Left ventricle myocardium inferior (tissue), 1 donor: ENCODE data around the gene C2CD4A. TPM values are rescaled to one million over a fixed set of nuclear protein-coding genes. Genes with fewer than 3 reads are reported as not detected.

Experiments used
- DNase-seq: peaks from one replicate; pipeline ENCODE4 v3.0.0-alpha.2; 2020
- H3K27ac ChIP-seq: fragments of 200-600 bp; replicated peaks from 2 replicates; pipeline ENCODE4 v1.8.0; 2021
- H3K27me3 ChIP-seq: fragments of 200-600 bp; 2 replicates; pipeline ENCODE4 v1.8.0; 2021; ENCODE audit warnings: low read depth
- H3K36me3 ChIP-seq: fragments of 200-600 bp; 2 replicates; pipeline ENCODE4 v1.8.0; 2021
- H3K4me1 ChIP-seq: fragments of 200-600 bp; 2 replicates; pipeline ENCODE4 v1.8.0; 2021
- H3K4me3 ChIP-seq: fragments of 200-600 bp; 2 replicates; pipeline ENCODE4 v1.8.0; 2021; ENCODE audit warnings: mild to moderate bottlenecking, moderate library complexity
- H3K9me3 ChIP-seq: fragments of 200-600 bp; replicated peaks from 2 replicates; pipeline ENCODE4 v1.8.0; 2021
- CTCF ChIP-seq: fragments of 200-600 bp; IDR thresholded peaks from 2 replicates; pipeline ENCODE4 v1.8.0; 2021; ENCODE audit warnings: antibody characterized with exemption, mild to moderate bottlenecking, borderline replicate concordance
- intact Hi-C: fragments of 100-400 bp; cut with micrococcal nuclease; formaldehyde crosslinking; loops from one replicate; pipeline ENCODE4 v1.11.0; 2022
- total RNA-seq: library from RNA; stranded (reverse); fragmentation: NEBNext Ultra II Directional; extraction: Animal tissue kit (Norgen Biotek cat#: 25700); gene quantifications from one replicate; pipeline ENCODE4 v1.2.1, GENCODE V29; 2021
- donor health status: DM: no; HTN: yes; CAD: no; lungs with severe emphysema.

The C2CD4A gene
- total RNA-seq, 1 donor from 2014 or later = not detected

- H3K27me3 ChIP-seq = no peaks in the 10 kb centered on the region
These were observed 51.9 kb downstream of the C2CD4A start for GRCh38 chr15:62118520-62119226.

GRCh38 chr15:62119227-62119864, 52.6 kb downstream of the C2CD4A start:
- no peak for TF ChIP-seq CTCF
- intact Hi-C loops = no loop called here
- H3K4me1 ChIP-seq = peaks cover 12% of the 10 kb centered on the region
- H3K4me3 ChIP-seq = peak overlapping the region; percentile 44
- no peaks in the 10 kb centered on the region for H3K9me3 ChIP-seq
- no peak for DNase-seq
- no peaks in the 10 kb centered on the region for H3K36me3 ChIP-seq
- H3K27me3 ChIP-seq = no peaks in the 10 kb centered on the region
- H3K27ac ChIP-seq = peak overlapping the region; percentile 76

More at GRCh38 chr15:62118520-62119226, 51.9 kb downstream of the C2CD4A start:
- no peaks in the 10 kb centered on the region for H3K36me3 ChIP-seq
- H3K27ac ChIP-seq = peak overlapping the region; percentile 76
- H3K4me1 ChIP-seq = peaks cover 12% of the 10 kb centered on the region
- no peaks in the 10 kb centered on the region for H3K9me3 ChIP-seq
- H3K4me3 ChIP-seq = peak overlapping the region; percentile 44
- no peak for TF ChIP-seq CTCF
- intact Hi-C loops = no loop called here
- DNase-seq = no peak

- H3K27ac ChIP-seq = peak overlapping the region; percentile 76
- no peak for DNase-seq
- H3K4me3 ChIP-seq = no peak overlapping the region
- no peaks in the 10 kb centered on the region for H3K36me3 ChIP-seq
- no peak for TF ChIP-seq CTCF
- H3K4me1 ChIP-seq = peaks cover 12% of the 10 kb centered on the region
- intact Hi-C loops = no loop called here
- H3K9me3 ChIP-seq = no peaks in the 10 kb centered on the region
- no peaks in the 10 kb centered on the region for H3K27me3 ChIP-seq
These were observed 53.1 kb downstream of the C2CD4A start for GRCh38 chr15:62119874-62120273.

Other genes with a start within 250 kb of the C2CD4A start
- 32.9 TPM for gene VPS13C, start 6.5 kb upstream of the C2CD4A start, total RNA-seq
- 1.9 TPM for gene C2CD4B, start 98.3 kb downstream of the C2CD4A start, total RNA-seq